Fibroblast of pulmonary artery (primary cell): ENCODE results near the gene FOSL2.

Experiments used
- DNase-seq: peaks from one replicate; pipeline ENCODE4 v3.0.0-alpha.2; 2010; ENCODE audit warnings: low read depth
- H3K4me3 ChIP-seq: replicated peaks from 2 replicates; pipeline ENCODE4 v1.5.1; 2011; ENCODE audit warnings: low read depth, mild to moderate bottlenecking, control low read depth, low read length, moderate library complexity
- CTCF ChIP-seq: IDR thresholded peaks from 2 replicates; pipeline ENCODE4 v1.5.1; 2011; ENCODE audit warnings: mild to moderate bottlenecking, control low read depth, low read length, inconsistent platforms; ENCODE audit errors: missing control alignments

FOSL2 gene

GRCh38 chr2:28356095-28356911 is 36.4 kb upstream of the FOSL2 start:
- H3K4me3 ChIP-seq = no peak overlapping the region
- peak; percentile 91 for DNase-seq
- no peak for TF ChIP-seq CTCF

GRCh38 chr2:28357055-28357454 is 35.6 kb upstream of the FOSL2 start:
- DNase-seq = no peak
- no peak for TF ChIP-seq CTCF
- H3K4me3 ChIP-seq = no peak overlapping the region

GRCh38 chr2:28357948-28358667 is 34.5 kb upstream of the FOSL2 start:
- no peak overlapping the region for H3K4me3 ChIP-seq
- no peak for DNase-seq
- TF ChIP-seq CTCF = no peak

- no peak overlapping the region for H3K4me3 ChIP-seq
- TF ChIP-seq CTCF = no peak
Observed at GRCh38 chr2:28358668-28359201, 33.9 kb upstream of the FOSL2 start.

GRCh38 chr2:28359222-28360057 is 33.2 kb upstream of the FOSL2 start:
- H3K4me3 ChIP-seq = no peak overlapping the region
- DNase-seq = peak; percentile 81
- no peak for TF ChIP-seq CTCF

More at GRCh38 chr2:28358668-28359201, 33.9 kb upstream of the FOSL2 start:
- no peak for DNase-seq

- no peak for TF ChIP-seq CTCF
- no peak overlapping the region for H3K4me3 ChIP-seq
Observed at GRCh38 chr2:28360058-28360717, 32.5 kb upstream of the FOSL2 start.

More at GRCh38 chr2:28360058-28360717, 32.5 kb upstream of the FOSL2 start:
- no peak for DNase-seq
